ENCODE results near the gene KRT38. TPM values are rescaled to one million over a fixed set of nuclear protein-coding genes. Genes with fewer than 3 reads are reported as not detected.

The KRT38 gene
- total RNA-seq (not detected), polyA plus RNA-seq (ENCODE audit: insufficient read length in 2 of 2) (not detected)
- long read RNA-seq, donor 1 = 0 reads
- long read RNA-seq, donor 2 = 0 reads
- long read RNA-seq, donor 3 = 0 reads
- long read RNA-seq, donor 4 = 0 reads

- no peaks in the 10 kb centered on the region for H3K27me3 ChIP-seq (ENCODE audit: control insufficient read depth, insufficient read depth, low read length)
- DNase-seq (ENCODE audit: low read depth in 4 of 6, low spot score in 6 of 6) = no peak
- H3K4me1 ChIP-seq (ENCODE audit: control insufficient read depth, insufficient read depth, low read length) = no peaks in the 10 kb centered on the region
- no peaks in the 10 kb centered on the region for H3K36me3 ChIP-seq (ENCODE audit: control insufficient read depth, insufficient read depth, low read length)
- H3K27ac ChIP-seq (ENCODE audit: low read depth, low read length) = no peak within 1 kb of the TSS
- no peak within 1 kb of the TSS for H3K4me3 ChIP-seq (ENCODE audit: low read depth, low read length)
- WGBS (ENCODE audit: insufficient coverage) = 92% methylated on average over 9 of the region's 10 CpGs
- no peaks in the 10 kb centered on the region for H3K9me3 ChIP-seq (ENCODE audit: control insufficient read depth, insufficient read depth, low read length)
These were observed at the start of gene KRT38 for GRCh38 chr17:41440531-41441033. Gene KRT38 (minus strand): TSS chr17:41440983. CDS start chr17:41440921, 62 bp downstream.

- WGBS (ENCODE audit: insufficient coverage) = 93% methylated on average over 12 of the region's 12 CpGs
These were observed 48.7 kb upstream of the KRT38 start, which contains the start of gene KRT36 for GRCh38 chr17:41489531-41489930. Gene KRT36 (minus strand): TSS chr17:41489910. CDS start chr17:41489864, 46 bp downstream.

GRCh38 chr17:41486809-41487530 lies 46.2 kb upstream of the KRT38 start:
- no peaks in the 10 kb centered on the region for H3K27me3 ChIP-seq (ENCODE audit: control insufficient read depth, insufficient read depth, low read length)
- H3K27ac ChIP-seq (ENCODE audit: low read depth, low read length) = no peak overlapping the region
- no peak for DNase-seq (ENCODE audit: low read depth in 4 of 6, low spot score in 6 of 6)
- 59% methylated on average over 28 of the region's 29 CpGs for WGBS (ENCODE audit: insufficient coverage)
- no peak overlapping the region for H3K4me3 ChIP-seq (ENCODE audit: low read depth, low read length)
- H3K36me3 ChIP-seq (ENCODE audit: control insufficient read depth, insufficient read depth, low read length) = no peaks in the 10 kb centered on the region
- H3K4me1 ChIP-seq (ENCODE audit: control insufficient read depth, insufficient read depth, low read length) = no peaks in the 10 kb centered on the region
- no peaks in the 10 kb centered on the region for H3K9me3 ChIP-seq (ENCODE audit: control insufficient read depth, insufficient read depth, low read length)

More at GRCh38 chr17:41489531-41489930, 48.7 kb upstream of the KRT38 start, which contains the start of gene KRT36:
- DNase-seq (ENCODE audit: low read depth in 4 of 6, low spot score in 6 of 6) = no peak
- peaks cover 8% of the 10 kb centered on the region for H3K4me1 ChIP-seq (ENCODE audit: control insufficient read depth, insufficient read depth, low read length)
- no peaks in the 10 kb centered on the region for H3K36me3 ChIP-seq (ENCODE audit: control insufficient read depth, insufficient read depth, low read length)
- no peaks in the 10 kb centered on the region for H3K27me3 ChIP-seq (ENCODE audit: control insufficient read depth, insufficient read depth, low read length)
- no peak within 1 kb of the TSS for H3K27ac ChIP-seq (ENCODE audit: low read depth, low read length)
- no peak within 1 kb of the TSS for H3K4me3 ChIP-seq (ENCODE audit: low read depth, low read length)
- H3K9me3 ChIP-seq (ENCODE audit: control insufficient read depth, insufficient read depth, low read length) = no peaks in the 10 kb centered on the region

DNA sequence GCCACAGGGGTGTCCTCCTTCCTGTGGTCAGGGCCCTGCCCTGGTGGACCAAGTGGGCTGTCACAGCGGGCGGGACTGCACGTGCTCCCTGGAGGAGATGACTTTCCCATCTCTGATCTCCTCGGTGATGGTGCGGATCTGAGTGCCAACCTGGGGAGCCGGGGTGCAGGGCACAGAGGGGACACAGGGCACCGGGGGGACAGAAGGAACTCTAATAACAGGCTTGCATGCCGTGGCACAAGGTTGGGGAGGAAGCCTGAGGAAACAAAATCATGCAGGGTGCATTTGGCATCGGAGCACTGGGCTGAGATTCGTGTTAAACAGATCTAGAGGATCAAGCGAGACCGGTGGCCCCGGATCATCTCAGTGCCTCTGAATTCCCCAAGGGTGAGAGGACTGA lies 45.5 kb upstream of the KRT38 start:
- Histone ChIP-seq H3K4me1 (ENCODE audit: control insufficient read depth, insufficient read depth, low read length) (no peaks in the 10 kb centered on the region), H3K4me3 (ENCODE audit: low read depth, low read length) (no peak overlapping the region), H3K27ac (ENCODE audit: low read depth, low read length) (no peak overlapping the region), H3K36me3 (ENCODE audit: control insufficient read depth, insufficient read depth, low read length) (no peaks in the 10 kb centered on the region), H3K27me3 (ENCODE audit: control insufficient read depth, insufficient read depth, low read length) (no peaks in the 10 kb centered on the region), H3K9me3 (ENCODE audit: control insufficient read depth, insufficient read depth, low read length) (no peaks in the 10 kb centered on the region)
- WGBS (ENCODE audit: insufficient coverage) = 98% methylated on average over 11 of the region's 13 CpGs
- no peak for DNase-seq (ENCODE audit: low read depth in 4 of 6, low spot score in 6 of 6)

DNA sequence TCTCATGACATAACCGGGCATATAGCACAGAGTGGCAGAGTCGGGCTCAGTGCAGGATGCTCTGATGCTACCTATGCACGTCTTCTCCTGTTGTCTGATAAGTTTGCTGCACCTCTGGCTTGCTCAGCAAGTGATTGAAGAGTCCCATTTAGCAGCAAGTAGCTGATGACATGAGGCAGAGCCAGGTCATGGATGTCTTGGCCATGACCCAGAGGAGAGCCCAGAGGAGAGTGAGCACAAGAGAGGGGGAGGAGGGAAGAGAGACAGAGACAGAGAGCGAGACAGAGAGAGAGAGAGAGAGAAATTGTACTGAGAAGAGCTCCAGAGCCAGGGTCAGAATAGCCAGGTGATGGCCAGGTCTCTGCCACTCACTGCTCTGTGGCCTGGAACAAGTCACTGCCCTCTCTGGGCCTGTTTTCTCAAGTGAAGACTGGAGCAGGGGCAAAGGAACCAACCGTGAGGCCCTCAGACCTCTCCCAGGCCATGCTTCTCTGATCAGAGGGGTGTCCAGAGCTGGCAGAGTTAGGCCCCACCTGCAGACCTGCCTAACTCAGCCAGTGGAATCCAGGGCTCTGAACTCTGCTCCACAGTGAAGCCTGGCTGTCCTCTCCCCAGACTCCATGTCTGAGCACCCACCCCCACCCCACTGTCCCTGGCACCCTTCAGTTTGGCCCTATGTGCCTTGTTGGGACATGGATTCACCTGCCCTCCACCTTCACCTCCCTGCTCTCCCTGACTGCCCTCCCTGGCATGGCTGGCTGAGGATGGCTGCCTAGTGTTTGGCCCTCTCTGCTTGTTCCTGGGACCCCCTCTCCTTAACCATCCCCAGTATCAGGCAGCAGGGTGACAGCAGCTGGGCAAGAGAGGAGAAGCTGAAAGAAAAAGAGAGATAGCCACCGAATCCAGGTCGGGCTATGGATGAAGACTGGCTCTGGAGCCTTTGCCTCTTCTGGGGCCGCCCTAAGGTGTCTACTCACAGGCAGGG lies 44.4 kb upstream of the KRT38 start:
- no peaks in the 10 kb centered on the region for H3K27me3 ChIP-seq (ENCODE audit: control insufficient read depth, insufficient read depth, low read length)
- H3K4me3 ChIP-seq (ENCODE audit: low read depth, low read length) = no peak overlapping the region
- no peaks in the 10 kb centered on the region for H3K9me3 ChIP-seq (ENCODE audit: control insufficient read depth, insufficient read depth, low read length)
- WGBS (ENCODE audit: insufficient coverage) = 86% methylated on average over 8 of the region's 8 CpGs
- H3K27ac ChIP-seq (ENCODE audit: low read depth, low read length) = no peak overlapping the region
- H3K4me1 ChIP-seq (ENCODE audit: control insufficient read depth, insufficient read depth, low read length) = no peaks in the 10 kb centered on the region
- no peaks in the 10 kb centered on the region for H3K36me3 ChIP-seq (ENCODE audit: control insufficient read depth, insufficient read depth, low read length)
- no peak for DNase-seq (ENCODE audit: low read depth in 4 of 6, low spot score in 6 of 6)

GRCh38 chr17:41483991-41484826 lies 43.4 kb upstream of the KRT38 start:
- H3K9me3 ChIP-seq (ENCODE audit: control insufficient read depth, insufficient read depth, low read length) = no peaks in the 10 kb centered on the region
- H3K27ac ChIP-seq (ENCODE audit: low read depth, low read length) = no peak overlapping the region
- H3K4me3 ChIP-seq (ENCODE audit: low read depth, low read length) = no peak overlapping the region
- no peaks in the 10 kb centered on the region for H3K27me3 ChIP-seq (ENCODE audit: control insufficient read depth, insufficient read depth, low read length)
- H3K36me3 ChIP-seq (ENCODE audit: control insufficient read depth, insufficient read depth, low read length) = no peaks in the 10 kb centered on the region
- no peaks in the 10 kb centered on the region for H3K4me1 ChIP-seq (ENCODE audit: control insufficient read depth, insufficient read depth, low read length)
- DNase-seq (ENCODE audit: low read depth in 4 of 6, low spot score in 6 of 6) = no peak
- 59% methylated on average over 5 of the region's 7 CpGs for WGBS (ENCODE audit: insufficient coverage)

GRCh38 chr17:41483531-41483930 lies 42.7 kb upstream of the KRT38 start:
- WGBS (ENCODE audit: insufficient coverage) = 71% methylated on average over 6 of the region's 9 CpGs
- Histone ChIP-seq H3K36me3 (ENCODE audit: control insufficient read depth, insufficient read depth, low read length) (no peaks in the 10 kb centered on the region), H3K27me3 (ENCODE audit: control insufficient read depth, insufficient read depth, low read length) (no peaks in the 10 kb centered on the region), H3K27ac (ENCODE audit: low read depth, low read length) (no peak overlapping the region), H3K4me3 (ENCODE audit: low read depth, low read length) (no peak overlapping the region), H3K9me3 (ENCODE audit: control insufficient read depth, insufficient read depth, low read length) (no peaks in the 10 kb centered on the region), H3K4me1 (ENCODE audit: control insufficient read depth, insufficient read depth, low read length) (no peaks in the 10 kb centered on the region)
- DNase-seq (ENCODE audit: low read depth in 4 of 6, low spot score in 6 of 6) = no peak

GRCh38 chr17:41481036-41481435 lies 40.3 kb upstream of the KRT38 start, which contains the start of gene KRT35:
Gene KRT35 (minus strand): TSS chr17:41481151. CDS start chr17:41481097, 54 bp downstream.
- H3K27me3 ChIP-seq (ENCODE audit: control insufficient read depth, insufficient read depth, low read length) = no peaks in the 10 kb centered on the region

GRCh38 chr17:41480581-41480980 lies 39.8 kb upstream of the KRT38 start:
- 92% methylated on average over 10 of the region's 10 CpGs for WGBS (ENCODE audit: insufficient coverage)
- no peak for DNase-seq (ENCODE audit: low read depth in 4 of 6, low spot score in 6 of 6)
- H3K36me3 ChIP-seq (ENCODE audit: control insufficient read depth, insufficient read depth, low read length) = no peaks in the 10 kb centered on the region
- H3K9me3 ChIP-seq (ENCODE audit: control insufficient read depth, insufficient read depth, low read length) = no peaks in the 10 kb centered on the region
- no peaks in the 10 kb centered on the region for H3K27me3 ChIP-seq (ENCODE audit: control insufficient read depth, insufficient read depth, low read length)
- no peak overlapping the region for H3K4me3 ChIP-seq (ENCODE audit: low read depth, low read length)
- no peaks in the 10 kb centered on the region for H3K4me1 ChIP-seq (ENCODE audit: control insufficient read depth, insufficient read depth, low read length)
- H3K27ac ChIP-seq (ENCODE audit: low read depth, low read length) = no peak overlapping the region

More at GRCh38 chr17:41481036-41481435, 40.3 kb upstream of the KRT38 start, which contains the start of gene KRT35:
- DNase-seq (ENCODE audit: low read depth in 4 of 6, low spot score in 6 of 6) = no peak
- H3K36me3 ChIP-seq (ENCODE audit: control insufficient read depth, insufficient read depth, low read length) = no peaks in the 10 kb centered on the region
- H3K4me1 ChIP-seq (ENCODE audit: control insufficient read depth, insufficient read depth, low read length) = no peaks in the 10 kb centered on the region
- H3K4me3 ChIP-seq (ENCODE audit: low read depth, low read length) = no peak within 1 kb of the TSS
- no peak within 1 kb of the TSS for H3K27ac ChIP-seq (ENCODE audit: low read depth, low read length)
- no peaks in the 10 kb centered on the region for H3K9me3 ChIP-seq (ENCODE audit: control insufficient read depth, insufficient read depth, low read length)
- no CpG with 5 or more reads among the region's 2 CpGs for WGBS (ENCODE audit: insufficient coverage)
